ENCODE measurements around the gene HSPB7. TPM values are rescaled to one million over a fixed set of nuclear protein-coding genes. Genes with fewer than 3 reads are reported as not detected.
"Not testable (repeated sequence)": the region's sequence is repeated elsewhere in the genome, so short reads cannot be mapped to it uniquely, and the experiment has no call there.

HSPB7 gene
- total RNA-seq, 1 donor from 2014 or later, result 0.35 TPM

GRCh38 chr1:16050328-16050727 lies 32.5 kb upstream of the HSPB7 start:
- DNase-seq (ENCODE audit: low read depth), result no peak

- peak; percentile 17 for DNase-seq (ENCODE audit: low read depth)
These were observed 30.8 kb upstream of the HSPB7 start for GRCh38 chr1:16048573-16049189.

- no peak for DNase-seq (ENCODE audit: low read depth)
These were observed 30.1 kb upstream of the HSPB7 start for GRCh38 chr1:16047791-16048475.

GRCh38 chr1:16046842-16047241 lies 29.0 kb upstream of the HSPB7 start:
- peak; percentile 29 for DNase-seq (ENCODE audit: low read depth)

GRCh38 chr1:16043950-16044349 lies 26.1 kb upstream of the HSPB7 start:
- no peak for DNase-seq (ENCODE audit: low read depth)

GRCh38 chr1:16043521-16043920 lies 25.7 kb upstream of the HSPB7 start, which contains the start of gene CLCNKB:
TSS of gene CLCNKB (plus strand) at chr1:16043782. CDS start at chr1:16044493, 711 bp downstream.
- DNase-seq (ENCODE audit: low read depth), result no peak

GRCh38 chr1:16042654-16043053 lies 24.8 kb upstream of the HSPB7 start:
- not testable (repeated sequence) for DNase-seq (ENCODE audit: low read depth)

GRCh38 chr1:16042096-16042495 lies 24.3 kb upstream of the HSPB7 start:
- DNase-seq (ENCODE audit: low read depth), result no peak

GRCh38 chr1:16041200-16041599 lies 23.4 kb upstream of the HSPB7 start:
- DNase-seq (ENCODE audit: low read depth), result no peak

GRCh38 chr1:16039871-16040270 lies 22.0 kb upstream of the HSPB7 start:
- not testable (repeated sequence) for DNase-seq (ENCODE audit: low read depth)

- peak; percentile 5 for DNase-seq (ENCODE audit: low read depth)
These were observed 20.7 kb upstream of the HSPB7 start for GRCh38 chr1:16038620-16038912.

- DNase-seq (ENCODE audit: low read depth), result not testable (repeated sequence)
These were observed 18.6 kb upstream of the HSPB7 start for GRCh38 chr1:16036461-16036860.

- not testable (repeated sequence) for DNase-seq (ENCODE audit: low read depth)
These were observed 15.3 kb upstream of the HSPB7 start for GRCh38 chr1:16033103-16033632.

- DNase-seq (ENCODE audit: low read depth), result peak; percentile 63
These were observed 14.7 kb upstream of the HSPB7 start for GRCh38 chr1:16032388-16033102.

- no peak for DNase-seq (ENCODE audit: low read depth)
These were observed 13.7 kb upstream of the HSPB7 start for GRCh38 chr1:16031551-16031950.

GRCh38 chr1:16029288-16029687 lies 11.4 kb upstream of the HSPB7 start:
- DNase-seq (ENCODE audit: low read depth), result no peak

- DNase-seq (ENCODE audit: low read depth), result not testable (repeated sequence)
These were observed 11.1 kb upstream of the HSPB7 start for GRCh38 chr1:16029003-16029268.

GRCh38 chr1:16028237-16029002 lies 10.6 kb upstream of the HSPB7 start:
- DNase-seq (ENCODE audit: low read depth), result no peak

GRCh38 chr1:16026723-16027484 lies 9.1 kb upstream of the HSPB7 start:
- DNase-seq (ENCODE audit: low read depth), result no peak

- not testable (repeated sequence) for DNase-seq (ENCODE audit: low read depth)
These were observed 8.5 kb upstream of the HSPB7 start for GRCh38 chr1:16026302-16026701.

- DNase-seq (ENCODE audit: low read depth), result no peak
These were observed 5.3 kb upstream of the HSPB7 start for GRCh38 chr1:16023050-16023653.
